HEK293 (cell line): Measurements from ENCODE around the gene BRIX1.

Source experiments
- CTCF ChIA-PET: fragments of 350-600 bp; formaldehyde crosslinking; extraction: SDS; loops from one replicate; lab custom pipeline; 2021; ENCODE audit warnings: antibody characterized with exemption; lab: Yijun Ruan, JAX
- POLR2A ChIA-PET: fragments of 300-600 bp; formaldehyde crosslinking; extraction: SDS; loops from one replicate; lab custom pipeline; 2020; ENCODE audit warnings: antibody characterized with exemption, inconsistent platforms; lab: Yijun Ruan, JAX
- H3K27ac ChIP-seq: fragments of 200-500 bp; sonication (Bioruptor generic); 2 replicates; pipeline ENCODE4 v1.5.1; 2014; ENCODE audit warnings: low read depth, low read length, control low read depth, inconsistent platforms; ENCODE audit errors: extremely low read depth
- H3K36me3 ChIP-seq, 2 experiments: fragments of 200-500 bp in 1 of 2; sonication (Bioruptor generic) in 1 of 2; 1 replicate in 1 of 2; 2 replicates in 1 of 2; pipeline ENCODE4 v1.5.1; 2014 to 2017; ENCODE audit warnings: inconsistent platforms in 2 of 2, low read length in 2 of 2; ENCODE audit not compliant: control insufficient read depth in 2 of 2, insufficient read depth in 1 of 2
- H3K4me1 ChIP-seq: fragments of 200-500 bp; sonication (Bioruptor generic); 2 replicates; pipeline ENCODE4 v1.5.1; 2014; ENCODE audit warnings: mild to moderate bottlenecking, low read length, inconsistent platforms; ENCODE audit not compliant: control insufficient read depth, insufficient read depth
- H3K4me3 ChIP-seq: 2 replicates; pipeline ENCODE4 v1.5.1; 2011; ENCODE audit warnings: low read depth, mild to moderate bottlenecking, control low read depth, low read length, moderate library complexity
- H3K9me3 ChIP-seq: fragments of 200-500 bp; sonication (Bioruptor generic); 2 replicates; pipeline ENCODE4 v1.5.1; 2014; ENCODE audit warnings: low read depth, low read length, inconsistent platforms; ENCODE audit not compliant: control insufficient read depth, insufficient read depth
- GLI4 ChIP-seq: fragments of 450-650 bp; formaldehyde crosslinking; IDR thresholded peaks from 2 replicates; pipeline ENCODE4 v1.5.1; 2016; ENCODE audit warnings: missing biosample characterization, missing genetic modification characterization
- TCF7L2 ChIP-seq: IDR thresholded peaks from 2 replicates; pipeline ENCODE4 v1.6.1; 2011; ENCODE audit warnings: low read depth, mild to moderate bottlenecking, inconsistent platforms, low read length, moderate library complexity, borderline replicate concordance
- ZBTB21 ChIP-seq: fragments of 450-650 bp; formaldehyde crosslinking; IDR thresholded peaks from 2 replicates; pipeline ENCODE4 v1.5.1; 2017; ENCODE audit warnings: missing biosample characterization, missing genetic modification characterization
- ZBTB7A ChIP-seq: fragments of 450-650 bp; formaldehyde crosslinking; IDR thresholded peaks from 2 replicates; pipeline ENCODE4 v1.5.1; 2016; ENCODE audit warnings: low read depth, missing biosample characterization, missing genetic modification characterization
- ZFP3 ChIP-seq: fragments of 450-650 bp; formaldehyde crosslinking; IDR thresholded peaks from 2 replicates; pipeline ENCODE4 v1.5.1; 2016; ENCODE audit warnings: low read depth, missing biosample characterization, missing genetic modification characterization
- ZNF114 ChIP-seq: fragments of 450-650 bp; formaldehyde crosslinking; IDR thresholded peaks from 2 replicates; pipeline ENCODE4 v1.5.0; 2017; ENCODE audit warnings: missing biosample characterization, missing genetic modification characterization
- ZNF146 ChIP-seq: fragments of 450-650 bp; formaldehyde crosslinking; IDR thresholded peaks from 2 replicates; pipeline ENCODE4 v1.5.1; 2016; ENCODE audit warnings: missing biosample characterization, missing genetic modification characterization
- ZNF19 ChIP-seq: fragments of 450-650 bp; formaldehyde crosslinking; IDR thresholded peaks from 2 replicates; pipeline ENCODE4; 2016; ENCODE audit warnings: missing biosample characterization, missing genetic modification characterization, low read depth
- ZNF248 ChIP-seq: fragments of 450-650 bp; formaldehyde crosslinking; IDR thresholded peaks from 2 replicates; pipeline ENCODE4 v1.5.1; 2017; ENCODE audit warnings: missing biosample characterization, missing genetic modification characterization
- ZNF266 ChIP-seq: fragments of 450-650 bp; formaldehyde crosslinking; IDR thresholded peaks from 2 replicates; pipeline ENCODE4 v1.5.1; 2016; ENCODE audit warnings: missing biosample characterization, missing genetic modification characterization, low read depth
- ZNF391 ChIP-seq: fragments of 450-650 bp; formaldehyde crosslinking; IDR thresholded peaks from 2 replicates; pipeline ENCODE4 v1.5.1; 2016; ENCODE audit warnings: low read depth, missing biosample characterization, missing genetic modification characterization, borderline replicate concordance
- ZNF514 ChIP-seq: fragments of 450-650 bp; formaldehyde crosslinking; IDR thresholded peaks from 2 replicates; pipeline ENCODE4 v1.5.1; 2016; ENCODE audit warnings: missing biosample characterization, missing genetic modification characterization
- ZNF561 ChIP-seq: fragments of 450-650 bp; IDR thresholded peaks from 2 replicates; pipeline ENCODE4 v1.5.1; 2018; ENCODE audit warnings: missing biosample characterization, missing genetic modification characterization, borderline replicate concordance
- ZNF701 ChIP-seq: fragments of 450-650 bp; formaldehyde crosslinking; IDR thresholded peaks from 2 replicates; pipeline ENCODE4 v1.5.1; 2016; ENCODE audit warnings: missing biosample characterization, missing genetic modification characterization
- TF ChIP-seq, protein P1 (sequence below): fragments of 450-650 bp; formaldehyde crosslinking; IDR thresholded peaks from 2 replicates; pipeline ENCODE4 v1.5.1; 2016; ENCODE audit warnings: missing biosample characterization, missing genetic modification characterization
- TF ChIP-seq, protein P2 (sequence below): fragments of 450-650 bp; formaldehyde crosslinking; IDR thresholded peaks from 2 replicates; pipeline ENCODE4 v1.5.1; 2016; ENCODE audit warnings: missing biosample characterization, missing genetic modification characterization, borderline replicate concordance
- TF ChIP-seq, protein P3 (sequence below): fragments of 450-650 bp; formaldehyde crosslinking; IDR thresholded peaks from 2 replicates; pipeline ENCODE4 v1.5.1; 2016; ENCODE audit warnings: missing biosample characterization, missing genetic modification characterization
- TF ChIP-seq, protein P4 (sequence below): fragments of 450-650 bp; formaldehyde crosslinking; IDR thresholded peaks from 2 replicates; pipeline ENCODE4 v1.5.0; 2017; ENCODE audit warnings: missing biosample characterization, missing genetic modification characterization, borderline replicate concordance

Gene BRIX1

DNA sequence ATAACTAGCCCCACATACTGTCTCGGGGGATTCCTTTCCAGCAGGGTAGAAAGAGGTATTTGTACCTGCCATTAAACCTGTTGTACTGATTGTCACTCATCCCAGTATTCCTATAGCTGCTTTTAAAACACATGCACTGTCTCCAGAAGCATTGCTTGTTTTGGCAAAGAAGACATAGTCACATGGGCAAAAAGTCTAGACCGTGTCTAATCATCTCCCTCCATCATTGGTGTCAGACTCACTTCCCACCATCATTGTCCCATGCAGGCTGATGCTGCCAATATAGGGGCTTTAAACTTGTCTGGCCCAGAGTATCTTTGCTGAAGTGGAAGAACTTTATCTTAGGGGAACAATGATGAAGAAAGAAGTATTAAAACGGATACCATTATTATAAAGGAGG lies 26.4 kb downstream of the BRIX1 start (continued):
- TF ChIP-seq, protein P1, sequence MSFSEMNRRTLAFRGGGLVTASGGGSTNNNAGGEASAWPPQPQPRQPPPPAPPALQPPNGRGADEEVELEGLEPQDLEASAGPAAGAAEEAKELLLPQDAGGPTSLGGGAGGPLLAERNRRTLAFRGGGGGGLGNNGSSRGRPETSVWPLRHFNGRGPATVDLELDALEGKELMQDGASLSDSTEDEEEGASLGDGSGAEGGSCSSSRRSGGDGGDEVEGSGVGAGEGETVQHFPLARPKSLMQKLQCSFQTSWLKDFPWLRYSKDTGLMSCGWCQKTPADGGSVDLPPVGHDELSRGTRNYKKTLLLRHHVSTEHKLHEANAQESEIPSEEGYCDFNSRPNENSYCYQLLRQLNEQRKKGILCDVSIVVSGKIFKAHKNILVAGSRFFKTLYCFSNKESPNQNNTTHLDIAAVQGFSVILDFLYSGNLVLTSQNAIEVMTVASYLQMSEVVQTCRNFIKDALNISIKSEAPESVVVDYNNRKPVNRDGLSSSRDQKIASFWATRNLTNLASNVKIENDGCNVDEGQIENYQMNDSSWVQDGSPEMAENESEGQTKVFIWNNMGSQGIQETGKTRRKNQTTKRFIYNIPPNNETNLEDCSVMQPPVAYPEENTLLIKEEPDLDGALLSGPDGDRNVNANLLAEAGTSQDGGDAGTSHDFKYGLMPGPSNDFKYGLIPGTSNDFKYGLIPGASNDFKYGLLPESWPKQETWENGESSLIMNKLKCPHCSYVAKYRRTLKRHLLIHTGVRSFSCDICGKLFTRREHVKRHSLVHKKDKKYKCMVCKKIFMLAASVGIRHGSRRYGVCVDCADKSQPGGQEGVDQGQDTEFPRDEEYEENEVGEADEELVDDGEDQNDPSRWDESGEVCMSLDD: no peak
- TF ChIP-seq ZNF561 (tag by site-specific recombination) (no peak), TCF7L2 (no peak)

DNA sequence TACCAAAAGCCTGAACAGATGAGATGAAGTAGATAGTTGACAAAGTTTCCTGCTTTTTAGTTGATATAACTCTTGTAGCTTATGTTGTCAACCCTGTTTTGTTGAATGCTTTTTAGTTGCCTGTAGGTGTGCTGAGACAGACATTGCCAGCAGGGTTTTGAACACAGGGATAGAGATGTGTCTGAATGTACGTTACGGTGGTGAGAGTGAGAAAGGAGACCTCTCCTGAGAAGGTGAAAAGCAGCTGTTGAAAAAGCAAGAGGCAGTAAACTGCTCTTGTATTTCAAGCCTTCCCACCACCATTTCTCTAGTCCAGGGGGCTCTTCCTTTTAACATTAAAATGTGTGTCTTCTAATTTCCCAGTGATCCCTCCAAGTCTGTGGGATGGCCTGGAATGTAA lies 28.5 kb downstream of the BRIX1 start:
- POLR2A ChIA-PET: interaction anchor here (1.7 to 2.2 kb wide), 2 partner anchors 15 to 29 kb away, joined by 6 read pairs; partner anchors contain the start of genes BRIX1, DNAJC21 and RAD1

More for the DNA sequence above, 28.5 kb downstream of the BRIX1 start:
- CTCF ChIA-PET: interaction anchor here (0.7 to 2.1 kb wide), 3 partner anchors 14 to 1361 kb away, joined by 3 to 11 read pairs (median 3); no protein-coding TSS in a partner anchor
- H3K9me3 ChIP-seq: no peaks in the 10 kb centered on the region; the same call in 1 of the 2 replicates
- no peak overlapping the region for H3K27ac ChIP-seq
- no peak overlapping the region for H3K4me3 ChIP-seq
- no peaks in the 10 kb centered on the region for H3K4me1 ChIP-seq
- TF ChIP-seq, protein P2, sequence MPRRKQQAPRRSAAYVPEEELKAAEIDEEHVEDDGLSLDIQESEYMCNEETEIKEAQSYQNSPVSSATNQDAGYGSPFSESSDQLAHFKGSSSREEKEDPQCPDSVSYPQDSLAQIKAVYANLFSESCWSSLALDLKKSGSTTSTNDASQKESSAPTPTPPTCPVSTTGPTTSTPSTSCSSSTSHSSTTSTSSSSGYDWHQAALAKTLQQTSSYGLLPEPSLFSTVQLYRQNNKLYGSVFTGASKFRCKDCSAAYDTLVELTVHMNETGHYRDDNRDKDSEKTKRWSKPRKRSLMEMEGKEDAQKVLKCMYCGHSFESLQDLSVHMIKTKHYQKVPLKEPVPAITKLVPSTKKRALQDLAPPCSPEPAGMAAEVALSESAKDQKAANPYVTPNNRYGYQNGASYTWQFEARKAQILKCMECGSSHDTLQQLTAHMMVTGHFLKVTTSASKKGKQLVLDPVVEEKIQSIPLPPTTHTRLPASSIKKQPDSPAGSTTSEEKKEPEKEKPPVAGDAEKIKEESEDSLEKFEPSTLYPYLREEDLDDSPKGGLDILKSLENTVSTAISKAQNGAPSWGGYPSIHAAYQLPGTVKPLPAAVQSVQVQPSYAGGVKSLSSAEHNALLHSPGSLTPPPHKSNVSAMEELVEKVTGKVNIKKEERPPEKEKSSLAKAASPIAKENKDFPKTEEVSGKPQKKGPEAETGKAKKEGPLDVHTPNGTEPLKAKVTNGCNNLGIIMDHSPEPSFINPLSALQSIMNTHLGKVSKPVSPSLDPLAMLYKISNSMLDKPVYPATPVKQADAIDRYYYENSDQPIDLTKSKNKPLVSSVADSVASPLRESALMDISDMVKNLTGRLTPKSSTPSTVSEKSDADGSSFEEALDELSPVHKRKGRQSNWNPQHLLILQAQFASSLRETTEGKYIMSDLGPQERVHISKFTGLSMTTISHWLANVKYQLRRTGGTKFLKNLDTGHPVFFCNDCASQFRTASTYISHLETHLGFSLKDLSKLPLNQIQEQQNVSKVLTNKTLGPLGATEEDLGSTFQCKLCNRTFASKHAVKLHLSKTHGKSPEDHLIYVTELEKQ: no peak
- TF ChIP-seq, protein P3, sequence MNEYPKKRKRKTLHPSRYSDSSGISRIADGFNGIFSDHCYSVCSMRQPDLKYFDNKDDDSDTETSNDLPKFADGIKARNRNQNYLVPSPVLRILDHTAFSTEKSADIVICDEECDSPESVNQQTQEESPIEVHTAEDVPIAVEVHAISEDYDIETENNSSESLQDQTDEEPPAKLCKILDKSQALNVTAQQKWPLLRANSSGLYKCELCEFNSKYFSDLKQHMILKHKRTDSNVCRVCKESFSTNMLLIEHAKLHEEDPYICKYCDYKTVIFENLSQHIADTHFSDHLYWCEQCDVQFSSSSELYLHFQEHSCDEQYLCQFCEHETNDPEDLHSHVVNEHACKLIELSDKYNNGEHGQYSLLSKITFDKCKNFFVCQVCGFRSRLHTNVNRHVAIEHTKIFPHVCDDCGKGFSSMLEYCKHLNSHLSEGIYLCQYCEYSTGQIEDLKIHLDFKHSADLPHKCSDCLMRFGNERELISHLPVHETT: no peak
- TF ChIP-seq, protein P4, sequence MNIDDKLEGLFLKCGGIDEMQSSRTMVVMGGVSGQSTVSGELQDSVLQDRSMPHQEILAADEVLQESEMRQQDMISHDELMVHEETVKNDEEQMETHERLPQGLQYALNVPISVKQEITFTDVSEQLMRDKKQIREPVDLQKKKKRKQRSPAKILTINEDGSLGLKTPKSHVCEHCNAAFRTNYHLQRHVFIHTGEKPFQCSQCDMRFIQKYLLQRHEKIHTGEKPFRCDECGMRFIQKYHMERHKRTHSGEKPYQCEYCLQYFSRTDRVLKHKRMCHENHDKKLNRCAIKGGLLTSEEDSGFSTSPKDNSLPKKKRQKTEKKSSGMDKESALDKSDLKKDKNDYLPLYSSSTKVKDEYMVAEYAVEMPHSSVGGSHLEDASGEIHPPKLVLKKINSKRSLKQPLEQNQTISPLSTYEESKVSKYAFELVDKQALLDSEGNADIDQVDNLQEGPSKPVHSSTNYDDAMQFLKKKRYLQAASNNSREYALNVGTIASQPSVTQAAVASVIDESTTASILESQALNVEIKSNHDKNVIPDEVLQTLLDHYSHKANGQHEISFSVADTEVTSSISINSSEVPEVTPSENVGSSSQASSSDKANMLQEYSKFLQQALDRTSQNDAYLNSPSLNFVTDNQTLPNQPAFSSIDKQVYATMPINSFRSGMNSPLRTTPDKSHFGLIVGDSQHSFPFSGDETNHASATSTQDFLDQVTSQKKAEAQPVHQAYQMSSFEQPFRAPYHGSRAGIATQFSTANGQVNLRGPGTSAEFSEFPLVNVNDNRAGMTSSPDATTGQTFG (tag by site-specific recombination): no peak
- no peak for TF ChIP-seq ZBTB21
- TF ChIP-seq ZNF701 (tag by site-specific recombination): no peak
- TF ChIP-seq ZNF391 (tag by site-specific recombination): no peak
- TF ChIP-seq ZNF266 (tag by site-specific recombination): no peak
- no peak for TF ChIP-seq GLI4 (tag by site-specific recombination)
- no peak for TF ChIP-seq ZNF19 (tag by site-specific recombination)
- no peak for TF ChIP-seq ZFP3 (tag by site-specific recombination)
- no peak for TF ChIP-seq ZNF114 (tag by site-specific recombination)
- TF ChIP-seq ZBTB7A (tag by site-specific recombination): no peak
- no peak for TF ChIP-seq ZNF146 (tag by site-specific recombination)
- no peak for TF ChIP-seq ZNF248 (tag by site-specific recombination)
- TF ChIP-seq ZNF514 (tag by site-specific recombination): no peak
- TF ChIP-seq, all 188 proteins: peak for 0
- peaks cover 81 to 93% of the 10 kb centered on the region in 2 experiments for H3K36me3 ChIP-seq
